Fibroblast of pulmonary artery (primary cell): ENCODE measurements around the gene GRIK1.

Source experiments
- DNase-seq: peaks from one replicate; pipeline ENCODE4 v3.0.0-alpha.2; 2010; ENCODE audit warnings: low read depth
- H3K4me3 ChIP-seq: replicated peaks from 2 replicates; pipeline ENCODE4 v1.5.1; 2011; ENCODE audit warnings: low read depth, mild to moderate bottlenecking, control low read depth, low read length, moderate library complexity
- TF ChIP-seq, protein P1 (sequence below): IDR thresholded peaks from 2 replicates; pipeline ENCODE4 v1.5.1; 2011; ENCODE audit warnings: mild to moderate bottlenecking, control low read depth, low read length, inconsistent platforms; ENCODE audit errors: missing control alignments

GRIK1 gene

GRCh38 chr21:29730281-29730680 is 209.5 kb downstream of the GRIK1 start:
- TF ChIP-seq, protein P1, sequence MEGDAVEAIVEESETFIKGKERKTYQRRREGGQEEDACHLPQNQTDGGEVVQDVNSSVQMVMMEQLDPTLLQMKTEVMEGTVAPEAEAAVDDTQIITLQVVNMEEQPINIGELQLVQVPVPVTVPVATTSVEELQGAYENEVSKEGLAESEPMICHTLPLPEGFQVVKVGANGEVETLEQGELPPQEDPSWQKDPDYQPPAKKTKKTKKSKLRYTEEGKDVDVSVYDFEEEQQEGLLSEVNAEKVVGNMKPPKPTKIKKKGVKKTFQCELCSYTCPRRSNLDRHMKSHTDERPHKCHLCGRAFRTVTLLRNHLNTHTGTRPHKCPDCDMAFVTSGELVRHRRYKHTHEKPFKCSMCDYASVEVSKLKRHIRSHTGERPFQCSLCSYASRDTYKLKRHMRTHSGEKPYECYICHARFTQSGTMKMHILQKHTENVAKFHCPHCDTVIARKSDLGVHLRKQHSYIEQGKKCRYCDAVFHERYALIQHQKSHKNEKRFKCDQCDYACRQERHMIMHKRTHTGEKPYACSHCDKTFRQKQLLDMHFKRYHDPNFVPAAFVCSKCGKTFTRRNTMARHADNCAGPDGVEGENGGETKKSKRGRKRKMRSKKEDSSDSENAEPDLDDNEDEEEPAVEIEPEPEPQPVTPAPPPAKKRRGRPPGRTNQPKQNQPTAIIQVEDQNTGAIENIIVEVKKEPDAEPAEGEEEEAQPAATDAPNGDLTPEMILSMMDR, result no peak

GRCh38 chr21:29726044-29726443 is 213.8 kb downstream of the GRIK1 start:
- H3K4me3 ChIP-seq, result no peak overlapping the region
- TF ChIP-seq, protein P1, result no peak
- DNase-seq, result no peak

More at GRCh38 chr21:29730281-29730680, 209.5 kb downstream of the GRIK1 start:
- H3K4me3 ChIP-seq, result no peak overlapping the region
- DNase-seq, result no peak

GRCh38 chr21:29725025-29725736 is 214.6 kb downstream of the GRIK1 start:
- no peak for DNase-seq
- no peak overlapping the region for H3K4me3 ChIP-seq
- TF ChIP-seq, protein P1, result no peak

DNA sequence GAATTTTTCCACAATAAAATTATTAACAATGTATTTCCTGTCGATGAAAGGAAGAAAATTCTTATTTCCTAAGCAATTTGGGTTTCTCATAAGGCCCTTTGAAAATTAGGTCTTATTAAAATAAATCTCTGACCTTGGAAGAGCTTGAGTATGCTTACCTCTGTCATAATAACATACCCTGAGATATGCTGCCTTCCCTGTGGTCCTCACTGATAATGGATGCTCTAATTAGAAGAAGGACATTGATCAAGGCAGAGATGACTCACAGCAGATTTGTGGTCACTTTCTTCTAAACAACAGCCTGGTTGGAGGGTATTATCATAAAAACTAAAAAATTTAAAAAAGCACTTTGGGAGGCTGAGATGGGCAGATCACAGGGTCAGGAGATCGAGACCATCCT is 217.8 kb downstream of the GRIK1 start:
- no peak overlapping the region for H3K4me3 ChIP-seq
- DNase-seq, result no peak
- TF ChIP-seq, protein P1, result no peak

GRCh38 chr21:29721221-29721620 is 218.6 kb downstream of the GRIK1 start:
- DNase-seq, result no peak
- H3K4me3 ChIP-seq, result no peak overlapping the region
- TF ChIP-seq, protein P1, result no peak

DNA sequence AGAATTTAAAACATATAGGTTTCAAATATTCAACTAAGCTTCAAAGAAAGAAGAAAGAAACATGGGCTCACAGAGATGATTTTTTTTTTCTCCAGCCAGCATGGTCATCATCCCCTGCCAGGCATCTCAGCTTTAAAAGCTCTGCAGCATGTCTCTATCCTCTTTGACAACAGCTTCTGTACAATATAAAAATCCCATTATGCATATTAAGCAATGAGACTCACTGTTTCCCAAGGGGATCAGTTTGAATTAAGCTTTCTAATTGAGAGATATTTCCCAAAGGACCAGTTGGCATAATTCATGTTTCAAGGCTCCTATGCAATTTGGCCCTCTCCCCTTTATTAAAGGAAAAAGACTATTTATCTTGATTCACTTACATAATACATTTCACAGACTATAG is 220.3 kb downstream of the GRIK1 start:
- no peak for DNase-seq
- no peak overlapping the region for H3K4me3 ChIP-seq
- TF ChIP-seq, protein P1, result no peak
